Panc1 (cell line): ENCODE measurements around the gene LRMDA.

Source experiments
- POLR2AphosphoS5 ChIP-seq: IDR thresholded peaks from 2 replicates; pipeline ENCODE4 v1.6.1; 2012; ENCODE audit warnings: mild to moderate bottlenecking, low read depth, low read length, moderate library complexity
- SIN3A ChIP-seq: IDR thresholded peaks from 2 replicates; pipeline ENCODE4 v1.6.1; 2012; ENCODE audit warnings: low read depth, mild to moderate bottlenecking, low read length, moderate library complexity, borderline replicate concordance; ENCODE audit not compliant: insufficient read depth
- TCF7L2 ChIP-seq: IDR thresholded peaks from 2 replicates; pipeline ENCODE4 v1.6.1; 2011; ENCODE audit warnings: mild to moderate bottlenecking, low read depth, low read length, inconsistent platforms
- TF ChIP-seq, protein P1 (sequence below): fragments of 450-650 bp; IDR thresholded peaks from 2 replicates; pipeline ENCODE4 v1.5.1; 2017; ENCODE audit warnings: mild to moderate bottlenecking

DNA sequence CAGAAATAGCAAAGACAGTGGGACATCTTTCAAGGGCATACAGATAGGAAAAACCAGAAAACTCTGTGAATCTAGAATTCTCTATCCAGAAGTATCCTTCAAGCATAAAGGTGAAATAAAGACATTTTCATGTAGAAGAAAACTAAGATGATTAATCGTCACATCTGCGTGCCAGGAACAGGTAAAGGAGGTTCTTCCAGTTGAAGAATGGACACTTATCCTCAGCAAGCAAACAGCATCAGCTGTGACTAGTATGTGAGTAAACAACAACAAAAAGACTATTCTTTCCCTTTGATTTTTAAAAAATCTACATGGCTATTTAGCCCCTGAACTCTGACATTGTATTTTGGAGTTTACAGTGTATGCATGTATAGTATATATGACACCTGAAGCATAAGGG is 124.9 kb downstream of the LRMDA start:
- TF ChIP-seq TCF7L2 = no peak
- TF ChIP-seq, protein P1, sequence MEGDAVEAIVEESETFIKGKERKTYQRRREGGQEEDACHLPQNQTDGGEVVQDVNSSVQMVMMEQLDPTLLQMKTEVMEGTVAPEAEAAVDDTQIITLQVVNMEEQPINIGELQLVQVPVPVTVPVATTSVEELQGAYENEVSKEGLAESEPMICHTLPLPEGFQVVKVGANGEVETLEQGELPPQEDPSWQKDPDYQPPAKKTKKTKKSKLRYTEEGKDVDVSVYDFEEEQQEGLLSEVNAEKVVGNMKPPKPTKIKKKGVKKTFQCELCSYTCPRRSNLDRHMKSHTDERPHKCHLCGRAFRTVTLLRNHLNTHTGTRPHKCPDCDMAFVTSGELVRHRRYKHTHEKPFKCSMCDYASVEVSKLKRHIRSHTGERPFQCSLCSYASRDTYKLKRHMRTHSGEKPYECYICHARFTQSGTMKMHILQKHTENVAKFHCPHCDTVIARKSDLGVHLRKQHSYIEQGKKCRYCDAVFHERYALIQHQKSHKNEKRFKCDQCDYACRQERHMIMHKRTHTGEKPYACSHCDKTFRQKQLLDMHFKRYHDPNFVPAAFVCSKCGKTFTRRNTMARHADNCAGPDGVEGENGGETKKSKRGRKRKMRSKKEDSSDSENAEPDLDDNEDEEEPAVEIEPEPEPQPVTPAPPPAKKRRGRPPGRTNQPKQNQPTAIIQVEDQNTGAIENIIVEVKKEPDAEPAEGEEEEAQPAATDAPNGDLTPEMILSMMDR = no peak
- TF ChIP-seq SIN3A = no peak
- no peak for TF ChIP-seq POLR2AphosphoS5
